GM21717 (cell line): Measurements from ENCODE around the gene SFMBT1.
"Not testable (repeated sequence)": the region's sequence is repeated elsewhere in the genome, so short reads cannot be mapped to it uniquely, and the experiment has no call there.

ENCODE experiments used
- ATAC-seq: cut with Tn5 transposase; IDR thresholded peaks from one replicate; pipeline ENCODE4 v1.9.1; 2021; ENCODE audit warnings: mild to moderate bottlenecking, moderate library complexity; ENCODE audit not compliant: unreplicated experiment

Gene SFMBT1

DNA sequence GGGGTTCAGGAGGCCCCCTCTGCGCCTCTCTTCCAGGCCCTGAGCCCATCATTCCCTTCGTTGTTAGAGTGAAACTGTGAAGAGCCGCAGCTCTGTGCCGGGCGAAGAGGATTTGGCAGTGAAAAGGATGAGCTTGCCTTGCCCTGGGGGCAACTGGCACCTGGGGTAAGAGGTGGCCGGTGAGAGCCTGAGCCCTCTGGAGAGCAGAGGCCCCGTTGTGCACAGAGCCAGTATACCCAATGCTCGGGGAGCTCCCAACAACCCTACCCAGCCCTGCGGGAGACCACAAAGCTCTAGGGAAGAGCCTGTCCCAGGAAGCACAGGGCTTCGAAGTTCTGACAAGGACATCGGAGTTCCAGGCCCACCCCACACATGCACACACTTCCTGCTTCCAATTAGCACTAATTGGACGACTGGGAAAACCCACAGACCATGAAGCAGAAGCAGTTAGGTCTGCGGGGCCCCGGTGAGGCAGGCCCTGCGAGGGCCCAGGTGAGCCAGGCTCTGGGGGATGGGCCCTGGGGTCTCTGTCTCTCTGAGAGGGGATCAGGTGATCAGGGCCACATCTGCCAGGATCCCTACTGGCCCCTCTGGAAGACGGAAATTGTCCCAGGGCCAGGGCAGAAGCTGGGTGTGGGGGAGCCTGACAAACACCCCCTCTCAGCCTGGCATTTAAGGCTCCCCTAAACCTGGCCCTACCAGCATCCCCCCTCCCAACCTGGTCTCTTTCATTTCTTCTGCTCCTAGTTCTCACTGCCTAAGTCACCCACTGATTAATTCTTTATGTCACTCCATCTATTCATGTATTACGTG, 27.9 kb upstream of the SFMBT1 start:
- ATAC-seq = no peak

DNA sequence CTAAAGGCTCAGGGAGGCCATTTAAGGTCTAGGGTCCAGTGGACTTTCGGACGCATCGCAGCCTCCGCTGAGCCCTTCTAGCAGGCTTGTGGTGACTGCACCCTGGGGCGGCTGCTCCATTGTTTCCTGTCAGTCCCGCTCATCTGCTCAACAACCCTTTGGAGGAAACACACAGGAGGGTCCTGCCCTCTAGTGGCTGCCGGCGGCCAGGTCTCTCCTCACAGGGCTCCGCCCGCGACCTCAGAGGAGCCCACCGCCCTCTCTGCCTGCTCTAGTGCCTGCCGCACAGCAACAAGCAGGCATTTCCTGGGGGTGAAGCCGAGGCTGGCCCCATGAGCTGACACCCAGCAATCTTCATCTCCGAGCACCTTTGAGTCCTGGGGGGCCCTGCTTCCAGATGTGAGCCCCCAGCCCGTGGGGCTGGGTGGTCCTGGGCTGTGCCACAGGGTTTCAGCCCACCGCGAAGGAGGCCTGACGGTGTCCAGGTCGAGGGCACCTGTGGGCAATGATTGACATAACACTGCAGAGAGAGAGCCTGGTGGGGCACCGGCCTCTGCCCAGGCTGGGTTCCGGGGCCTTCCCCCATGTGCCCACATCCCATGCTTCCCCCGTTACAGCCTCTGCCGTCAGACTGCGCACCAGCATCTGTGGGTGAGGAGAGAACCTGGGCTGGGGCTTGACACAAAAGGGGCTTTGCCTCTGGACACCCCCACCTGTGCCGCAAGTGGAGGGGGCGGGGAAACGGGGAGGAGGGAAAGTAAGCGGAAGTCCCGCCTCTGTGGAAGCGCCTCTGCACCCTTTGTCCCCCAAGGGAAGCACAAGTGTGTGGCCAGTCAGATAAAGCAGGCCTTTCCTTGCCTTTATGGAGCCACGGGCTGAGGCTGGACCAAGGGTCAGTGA, 27.0 kb upstream of the SFMBT1 start:
- ATAC-seq = peak; percentile 86

DNA sequence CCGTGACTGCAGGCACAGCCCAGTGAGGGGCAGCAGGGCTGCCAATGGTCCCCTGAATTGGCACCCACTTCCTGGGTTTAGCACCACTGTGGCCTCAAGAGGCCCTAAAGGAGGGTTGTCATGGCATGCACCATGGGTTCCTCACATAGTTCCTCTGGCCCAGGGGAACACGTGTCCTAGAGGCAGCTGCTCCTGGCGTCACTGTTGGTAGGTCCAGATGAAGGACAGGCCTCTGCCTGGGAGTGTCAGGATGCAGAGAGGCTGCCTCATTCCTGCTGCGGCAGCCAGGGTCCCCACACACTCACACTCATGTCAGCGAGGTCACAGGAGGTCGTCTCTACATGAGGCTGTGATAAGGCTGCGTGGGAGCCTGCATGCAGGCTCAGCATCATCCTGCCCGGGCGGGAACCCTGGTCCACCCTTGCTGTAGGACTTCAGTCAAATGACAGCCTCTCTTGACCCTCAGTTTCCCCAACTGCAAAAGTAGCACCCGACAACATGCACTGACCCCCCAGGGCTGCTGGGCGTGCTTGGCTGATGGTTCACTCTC, 26.1 kb upstream of the SFMBT1 start:
- ATAC-seq = no peak

DNA sequence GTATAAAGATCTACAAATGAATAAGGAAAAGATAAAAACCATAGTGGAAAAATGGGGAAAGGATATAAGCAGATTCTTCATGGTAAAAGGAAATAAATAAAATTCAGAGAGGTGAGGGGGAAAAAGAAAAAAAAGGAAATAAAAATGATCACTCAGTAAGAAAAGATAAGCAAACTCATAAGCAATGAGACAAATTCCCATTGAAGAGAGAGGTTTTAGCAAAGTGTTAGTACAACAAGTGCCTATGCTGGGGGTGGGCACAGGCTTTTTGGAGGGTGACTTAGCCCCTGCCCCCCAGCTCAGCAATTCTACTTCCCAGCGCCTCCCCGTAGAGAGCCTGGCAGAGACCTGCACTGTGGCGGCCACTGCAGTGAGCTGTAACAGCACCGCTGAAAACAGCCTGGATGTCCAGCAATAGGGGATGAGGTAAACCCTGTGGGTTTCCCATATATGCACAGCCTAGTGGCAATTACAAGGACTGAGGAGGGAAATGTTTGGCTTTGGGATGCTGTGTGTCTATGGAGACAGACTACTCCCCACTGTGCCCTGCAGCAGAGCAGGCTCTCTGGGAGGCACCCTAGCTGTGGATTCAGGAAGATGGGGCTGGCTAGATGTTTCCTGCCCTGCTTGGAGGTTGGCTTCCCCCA, 23.7 kb upstream of the SFMBT1 start:
- ATAC-seq = no peak

DNA sequence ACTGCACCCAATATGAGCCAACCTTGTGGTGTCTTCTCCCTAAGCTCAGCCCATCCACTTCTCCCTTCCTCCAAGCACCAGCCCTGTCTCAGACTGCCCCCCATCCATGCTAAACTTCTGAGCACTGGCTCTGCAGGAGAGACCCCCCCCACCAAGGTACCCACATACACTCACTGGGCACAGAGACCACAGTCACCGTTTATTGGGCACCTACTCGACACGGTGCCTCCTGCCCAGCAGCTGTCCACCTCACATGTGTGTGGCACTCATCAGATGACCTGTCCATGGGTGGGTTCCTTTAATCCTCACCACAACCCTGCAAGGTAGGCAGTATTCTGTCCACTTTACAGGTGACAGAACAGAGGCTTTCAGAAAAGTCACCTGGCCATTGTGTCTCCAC, 22.3 kb upstream of the SFMBT1 start:
- no peak for ATAC-seq

DNA sequence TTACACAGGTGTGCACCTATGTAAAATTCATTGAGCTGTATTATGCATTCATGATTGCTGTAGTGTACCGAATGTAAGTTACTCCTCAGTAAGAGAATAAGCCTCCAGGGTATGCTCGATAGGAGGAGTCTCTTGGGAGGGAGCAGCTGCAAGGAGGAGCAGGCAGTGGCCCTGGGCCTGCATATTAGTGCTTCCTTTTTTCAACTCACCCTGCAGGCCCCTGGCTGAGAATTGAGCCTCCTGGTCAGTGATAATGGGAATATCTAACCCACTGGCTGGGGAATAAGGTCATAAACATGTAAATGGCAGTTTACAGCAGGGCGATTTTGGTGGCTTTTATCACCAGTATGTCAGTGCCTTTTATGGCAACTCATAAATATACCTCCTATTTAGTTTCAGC, 21.7 kb upstream of the SFMBT1 start:
- no peak for ATAC-seq

DNA sequence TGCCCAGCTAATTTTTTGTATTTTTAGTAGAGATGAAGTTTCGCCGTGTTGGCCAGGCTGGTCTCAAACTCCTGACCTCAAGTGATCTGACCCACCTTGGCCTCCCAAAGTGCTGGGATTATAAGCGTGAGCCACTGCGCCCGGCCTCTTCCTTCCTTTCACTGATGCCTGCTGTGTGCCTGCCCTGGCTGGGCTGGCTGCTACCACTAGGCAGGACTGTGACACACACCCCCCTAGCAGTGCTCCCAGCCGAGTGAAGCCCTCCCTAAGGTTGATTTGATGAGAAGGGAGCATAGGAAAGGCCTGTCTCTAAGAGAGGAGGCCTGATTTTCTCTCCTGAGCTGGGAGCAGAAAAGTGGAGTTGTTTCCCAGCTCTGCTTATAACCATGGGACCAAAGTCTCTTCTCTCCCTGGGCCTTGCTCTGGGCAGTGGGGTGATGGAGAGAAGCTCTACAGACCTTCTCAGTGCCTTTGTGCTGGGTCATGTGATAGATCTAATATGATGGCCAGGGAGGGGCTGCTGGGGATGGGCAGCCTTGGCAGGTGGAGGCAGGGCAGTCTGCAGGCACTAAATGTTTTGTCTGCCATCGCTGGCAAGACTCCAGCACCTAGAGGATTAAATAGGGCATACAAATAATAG, 20.1 kb upstream of the SFMBT1 start:
- ATAC-seq = no peak

DNA sequence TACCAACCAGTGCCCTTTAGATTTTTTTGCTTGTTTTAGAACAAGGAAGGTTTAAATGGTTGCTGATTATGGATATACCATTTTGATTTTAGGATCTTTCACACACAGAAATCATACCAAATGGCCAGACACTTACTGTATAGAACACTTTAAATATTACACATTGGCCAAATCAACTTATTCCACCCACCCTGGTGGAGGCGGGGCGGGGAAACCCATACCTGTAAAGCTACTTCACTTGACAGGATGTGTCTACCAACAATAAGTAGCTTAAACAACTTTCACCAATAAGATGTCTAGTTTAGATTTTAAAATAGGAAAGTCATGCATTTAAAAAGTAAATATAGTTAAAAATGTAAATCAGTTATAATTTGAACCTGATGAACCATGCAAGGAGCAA, 17.0 kb upstream of the SFMBT1 start:
- no peak for ATAC-seq

DNA sequence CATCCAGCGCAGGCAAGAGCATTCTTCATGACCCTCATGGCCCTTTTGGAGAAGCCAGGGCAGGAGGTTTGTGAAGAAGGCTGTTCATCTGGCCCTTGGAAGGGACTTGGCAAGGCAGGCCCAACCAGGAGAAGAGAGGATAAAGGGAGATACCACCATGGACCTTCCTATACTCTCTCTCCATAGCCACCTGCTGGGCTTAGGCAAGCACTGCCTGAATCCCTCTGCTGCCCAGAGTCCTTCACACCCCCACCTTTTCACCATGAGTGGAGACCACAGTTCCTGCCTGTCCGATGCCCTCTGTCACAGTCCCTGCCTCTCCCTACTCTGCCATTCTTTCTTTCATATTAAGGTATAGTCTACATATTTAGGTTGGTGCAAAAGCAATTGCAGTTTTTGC, 10.6 kb upstream of the SFMBT1 start:
- ATAC-seq = no peak

DNA sequence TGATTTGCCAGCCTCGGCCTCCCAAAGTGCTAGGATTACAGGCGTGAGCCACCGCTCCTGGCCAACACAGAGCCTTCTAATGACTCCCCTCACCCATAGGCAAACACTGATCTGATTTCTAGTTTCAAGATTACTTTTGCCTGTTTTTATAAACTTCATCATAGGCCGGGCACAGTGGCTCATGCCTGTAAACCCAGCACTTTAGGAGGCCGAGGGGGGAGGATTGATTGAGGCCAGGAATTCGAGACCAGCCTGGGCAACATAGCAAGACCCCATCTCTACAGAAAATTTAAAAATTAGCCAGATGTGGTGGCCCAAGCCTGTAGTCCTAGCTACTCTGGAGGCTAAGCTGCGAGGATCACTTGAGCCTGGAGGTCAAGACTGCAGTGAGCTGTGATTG, 8.4 kb upstream of the SFMBT1 start:
- ATAC-seq = not testable (repeated sequence)

DNA sequence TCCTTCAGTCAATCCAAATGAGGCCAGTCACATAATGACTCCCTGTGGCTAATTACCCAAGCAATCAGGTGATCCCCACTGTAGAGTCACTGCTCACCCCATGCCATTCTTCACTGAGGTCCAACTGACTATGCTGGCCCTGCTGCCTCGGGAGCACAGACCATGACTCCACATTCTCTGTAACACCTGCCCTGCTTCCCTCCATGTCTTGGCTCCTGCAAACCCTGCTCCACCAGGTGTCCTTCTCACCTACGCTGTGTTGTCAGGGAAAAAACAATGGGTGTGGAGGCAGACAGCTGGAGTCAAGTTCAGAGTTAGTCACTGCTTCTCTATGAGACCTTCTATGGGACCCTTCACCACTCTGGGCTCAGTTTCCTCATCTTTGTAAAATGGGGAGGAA, 6.1 kb upstream of the SFMBT1 start:
- no peak for ATAC-seq

DNA sequence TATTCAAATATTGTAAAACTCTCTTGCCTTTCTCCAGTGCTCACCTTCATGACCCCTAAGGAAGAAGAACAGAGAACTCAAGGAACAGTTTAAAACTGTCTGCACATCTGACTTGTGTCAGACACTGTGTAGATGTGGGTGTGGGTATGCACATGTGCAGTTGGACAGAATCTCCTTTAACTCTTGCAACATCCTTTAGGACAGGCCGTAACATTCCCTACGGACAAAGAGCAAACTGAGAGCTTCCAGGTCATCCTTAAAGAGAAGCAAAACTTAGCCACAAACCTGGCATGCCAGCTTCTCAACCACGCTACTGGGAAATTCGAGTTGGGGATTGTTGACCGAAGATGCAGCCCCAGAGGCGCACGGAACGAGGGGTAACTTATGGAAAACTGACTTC, 4.1 kb upstream of the SFMBT1 start:
- no peak for ATAC-seq

DNA sequence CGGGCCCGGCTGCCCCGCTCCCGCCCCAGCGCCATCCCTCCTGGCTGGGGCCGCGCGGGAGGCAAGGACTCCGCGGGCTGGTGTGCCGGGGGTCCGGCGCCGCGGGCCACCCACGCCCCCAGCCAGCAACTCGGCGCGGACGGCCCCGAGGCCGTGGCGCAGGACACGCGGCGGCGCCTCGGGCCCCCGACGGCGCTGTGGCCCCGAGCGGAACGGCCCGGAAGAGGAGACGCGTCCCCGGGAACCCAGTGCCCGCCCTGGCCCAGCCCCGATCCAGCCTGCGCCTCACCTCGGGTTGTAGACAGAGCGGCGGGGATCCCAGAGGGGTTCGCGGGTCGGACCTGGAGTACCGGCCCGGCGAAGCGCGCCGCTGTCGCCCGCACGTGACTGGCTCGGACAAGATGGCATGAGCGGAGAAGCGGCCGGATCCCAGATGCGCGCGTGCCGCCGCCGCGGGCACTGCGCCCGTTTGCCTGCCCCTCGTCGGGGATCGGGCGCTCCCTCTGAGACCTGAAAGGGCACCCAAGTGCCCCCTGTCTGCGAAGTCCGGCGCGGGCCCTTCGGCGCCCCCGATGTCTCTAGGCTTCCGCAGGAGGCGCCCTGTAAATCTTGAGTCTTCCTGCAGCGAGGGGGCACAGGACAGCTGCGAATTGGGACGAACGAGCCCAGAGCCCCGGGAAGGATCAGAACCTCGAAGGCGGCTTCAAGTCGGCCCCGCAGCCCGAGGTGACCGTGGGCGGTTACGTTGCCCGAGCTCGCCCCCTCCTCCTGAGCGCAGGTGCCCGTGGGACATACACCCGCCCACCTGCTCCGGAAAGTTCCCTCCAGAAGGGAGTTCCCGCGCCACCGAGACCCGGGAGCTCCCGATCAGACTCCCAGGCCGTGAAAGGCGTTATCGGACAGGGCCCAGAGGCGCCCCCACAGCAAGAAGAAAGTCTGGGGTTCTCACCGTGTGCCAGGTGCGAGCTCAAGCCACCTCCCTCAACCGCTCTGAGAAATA, 598 bp upstream of the SFMBT1 start:
- peak; percentile 30 for ATAC-seq

DNA sequence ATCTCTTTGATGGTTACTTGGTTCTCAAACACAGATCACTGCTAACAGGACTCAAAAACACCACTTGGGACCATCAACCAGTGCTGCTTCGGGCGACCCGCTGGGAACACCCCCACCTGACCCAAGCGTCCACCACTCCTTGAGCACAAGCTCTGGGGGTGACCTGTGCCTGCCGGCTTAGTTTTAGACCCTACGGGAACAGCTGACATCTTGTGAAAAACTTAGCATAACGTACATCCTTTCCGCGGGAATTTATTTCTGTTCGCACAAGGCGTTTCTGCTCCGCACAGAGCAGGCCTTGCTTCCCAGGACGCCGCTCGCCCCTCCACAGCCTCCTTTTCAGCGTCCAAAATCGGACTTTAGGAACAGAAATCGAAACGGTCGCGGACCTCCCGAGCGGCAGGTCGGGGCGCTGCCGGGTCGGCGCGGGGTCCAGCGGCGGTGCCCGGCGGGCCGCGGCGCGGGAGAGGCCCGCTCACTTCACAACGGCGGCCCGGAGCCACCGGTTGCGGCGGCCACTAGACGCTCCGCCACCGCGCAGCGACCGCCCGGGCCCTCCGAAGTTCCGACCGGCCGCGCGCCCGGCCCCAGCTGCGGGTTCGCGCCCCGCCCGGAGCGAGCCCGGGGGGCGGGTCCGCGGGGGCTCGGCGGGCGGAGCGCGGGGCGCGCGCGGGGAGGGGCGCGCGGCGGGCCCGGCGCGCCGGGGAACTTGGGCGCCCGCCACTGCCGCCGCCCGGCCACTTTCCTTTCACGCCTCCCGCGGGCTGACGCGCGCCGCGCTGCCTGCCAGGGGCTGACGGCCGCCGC, 959 bp downstream of the SFMBT1 start:
- peak; percentile 27 for ATAC-seq

DNA sequence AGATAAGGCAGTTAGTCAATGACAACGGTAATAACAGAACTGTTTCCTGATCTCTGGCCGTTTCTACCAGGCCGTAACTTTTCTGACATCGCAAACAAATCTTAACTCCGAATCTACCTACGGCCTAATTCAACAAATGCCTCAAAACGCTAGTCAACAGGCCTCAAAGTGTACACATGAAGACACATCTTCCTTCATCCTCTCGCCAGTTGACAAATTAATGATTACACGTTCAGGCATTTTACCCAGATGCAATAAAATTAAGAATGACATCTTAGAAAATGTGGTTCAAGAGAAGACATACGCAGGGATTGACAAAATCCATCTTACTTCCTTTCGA, 1.5 kb downstream of the SFMBT1 start:
- no peak for ATAC-seq

DNA sequence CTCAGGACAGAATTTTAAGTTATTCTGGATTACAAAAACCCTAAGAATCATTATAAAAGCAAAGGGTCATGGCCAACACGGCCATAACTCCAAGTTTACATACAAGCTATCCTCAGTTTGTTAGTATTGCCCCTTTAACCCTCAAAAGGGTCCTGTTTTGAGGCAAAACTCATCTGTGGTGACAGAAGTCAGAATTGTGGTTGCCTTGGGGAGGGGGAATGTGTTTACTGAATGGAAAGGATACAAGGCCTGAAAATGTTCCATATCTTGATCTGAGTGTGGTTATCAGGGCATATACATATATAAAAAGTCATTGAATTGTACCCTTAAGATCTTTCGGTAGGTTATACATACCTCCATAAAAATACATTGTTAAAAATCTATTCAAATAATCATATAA, 2.1 kb downstream of the SFMBT1 start:
- ATAC-seq = no peak

DNA sequence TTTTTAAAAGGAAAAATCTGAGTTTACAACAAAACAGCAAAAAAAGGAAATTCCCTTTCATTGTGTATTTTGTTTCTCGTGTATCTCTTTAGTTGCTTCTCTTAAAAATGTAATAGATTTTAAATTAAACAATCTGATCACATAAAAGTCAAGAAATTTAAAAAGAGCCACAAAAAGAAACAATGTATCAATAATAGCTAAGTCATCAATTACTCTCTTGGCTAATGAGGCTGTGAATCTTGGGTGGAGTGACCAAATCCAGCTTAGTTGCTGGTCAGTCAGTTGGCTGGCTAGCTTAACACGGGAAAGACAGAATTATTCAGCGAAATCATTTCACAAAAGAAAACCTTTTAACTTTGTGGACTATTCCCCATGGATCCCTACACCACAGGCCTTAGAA, 3.2 kb downstream of the SFMBT1 start:
- no peak for ATAC-seq

DNA sequence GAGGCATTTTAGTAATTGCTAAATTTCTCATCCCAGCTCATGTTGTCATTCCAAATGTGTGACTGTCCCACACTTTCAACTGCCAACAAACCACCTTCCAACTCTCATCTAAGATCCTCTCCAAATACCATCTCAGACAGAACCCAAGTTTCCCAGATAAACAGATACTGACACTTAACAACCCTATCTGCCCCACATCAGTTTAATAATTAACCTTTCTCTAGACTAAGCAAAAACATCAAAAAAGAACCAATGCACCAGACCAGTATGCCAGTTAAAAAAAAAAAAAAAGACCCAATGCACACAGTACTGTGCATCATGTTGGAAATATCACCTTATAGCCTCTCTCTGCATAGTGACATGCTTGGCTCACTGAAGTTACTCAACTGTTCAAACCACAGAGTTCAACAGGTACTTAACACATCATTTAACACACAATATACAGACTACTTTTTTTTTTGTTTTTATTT, 5.5 kb downstream of the SFMBT1 start:
- no peak for ATAC-seq

DNA sequence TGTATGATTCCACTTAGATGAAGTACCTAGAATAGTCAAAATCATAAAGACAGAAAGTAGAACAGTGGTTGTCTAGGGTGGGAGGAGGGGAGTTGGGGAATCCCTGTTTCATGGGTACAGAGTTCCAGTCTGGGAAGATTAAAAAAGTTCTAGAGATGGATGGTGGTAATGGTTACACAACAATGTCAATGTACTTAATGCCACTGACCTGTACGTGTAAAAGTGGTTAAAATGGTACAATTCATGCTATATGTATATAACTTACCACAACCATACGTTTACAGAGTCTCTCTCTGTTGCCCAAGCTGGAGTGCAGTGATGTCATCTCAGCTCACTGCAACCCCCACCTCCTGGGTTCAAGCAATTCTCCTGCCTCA, 6.5 kb downstream of the SFMBT1 start:
- no peak for ATAC-seq
